ENCODE results near the gene MMP24OS.

GRCh38 chr20:35263532-35264341 is 14.2 kb downstream of the MMP24OS start:
- no peak for TF ChIP-seq CTCF (IDR thresholded peaks at IDR 0.05)
- no peak for TF ChIP-seq EZH2 (IDR thresholded peaks at IDR 0.05; ENCODE audit: borderline replicate concordance, insufficient read depth, low read depth, low read length, poor library complexity, severe bottlenecking)

Data from B cell (primary cell).